ENCODE results near the gene PECR.

The PECR gene

GRCh38 chr2:216015722-216016464 is 65.7 kb downstream of the PECR start:
- ChIA-PET POLR2A (no interaction called here), CTCF (interaction anchor here (0.6 to 1.1 kb wide), 2 partner anchors 118 to 126 kb away, joined by 3 to 5 read pairs; no protein-coding TSS in a partner anchor)
- Histone ChIP-seq H3K4me1 (ENCODE audit: control insufficient read depth, insufficient read depth, low read length) (no peaks in the 10 kb centered on the region; the same call in 1 of the 2 replicates), H3K36me3 (ENCODE audit: control insufficient read depth in 2 of 2, insufficient read depth in 1 of 2, low read length in 2 of 2) (no peaks in the 10 kb centered on the region), H3K27ac (ENCODE audit: extremely low read depth, low read depth, low read length) (no peak overlapping the region), H3K9me3 (ENCODE audit: control insufficient read depth, insufficient read depth, low read depth, low read length) (no peaks in the 10 kb centered on the region), H3K4me3 (ENCODE audit: low read depth, low read length) (no peak overlapping the region)
- TF ChIP-seq ZNF280C (tag by site-specific recombination; IDR thresholded peaks at IDR 0.05): no peak

- no peaks in the 10 kb centered on the region; the same call in 1 of the 2 replicates for H3K4me1 ChIP-seq (ENCODE audit: control insufficient read depth, insufficient read depth, low read length)
- H3K4me3 ChIP-seq (ENCODE audit: low read depth, low read length): no peak overlapping the region
- POLR2A ChIA-PET: no interaction called here
- H3K9me3 ChIP-seq (ENCODE audit: control insufficient read depth, insufficient read depth, low read depth, low read length): no peaks in the 10 kb centered on the region
- TF ChIP-seq SP2 (tag by site-specific recombination; IDR thresholded peaks at IDR 0.05) (no peak), ZNF18 (tag by site-specific recombination; IDR thresholded peaks at IDR 0.05) (no peak), KLF7 (tag by site-specific recombination; IDR thresholded peaks at IDR 0.05; ENCODE audit: borderline replicate concordance) (no peak), PRDM1 (tag by site-specific recombination; IDR thresholded peaks at IDR 0.05) (no peak), ZNF341 (tag by site-specific recombination; IDR thresholded peaks at IDR 0.05; ENCODE audit: low read depth) (no peak), ZBTB49 (tag by site-specific recombination; IDR thresholded peaks at IDR 0.05; ENCODE audit: low read depth) (no peak), GFI1B (tag by site-specific recombination; IDR thresholded peaks at IDR 0.05) (no peak), ZNF132 (tag by site-specific recombination; IDR thresholded peaks at IDR 0.05; ENCODE audit: borderline replicate concordance) (no peak), ZNF600 (tag by site-specific recombination; IDR thresholded peaks at IDR 0.05) (no peak), ZSCAN18 (tag by site-specific recombination; IDR thresholded peaks at IDR 0.05) (no peak), YY1 (tag by site-specific recombination; IDR thresholded peaks at IDR 0.05) (no peak), ZBTB21 (tag by site-specific recombination; IDR thresholded peaks at IDR 0.05) (no peak), HOXD13 (CRISPR knock-in tag; IDR thresholded peaks at IDR 0.05; ENCODE audit: borderline replicate concordance) (no peak), TCF7L2 (IDR thresholded peaks at IDR 0.05; ENCODE audit: borderline replicate concordance, low read depth, low read length) (no peak)
- H3K36me3 ChIP-seq (ENCODE audit: control insufficient read depth in 2 of 2, insufficient read depth in 1 of 2, low read length in 2 of 2): no peaks in the 10 kb centered on the region
- CTCF ChIA-PET: interaction anchor here (0.6 kb wide), 1 partner anchor 223 kb away, joined by 3 read pairs; no protein-coding TSS in a partner anchor
- no peak overlapping the region for H3K27ac ChIP-seq (ENCODE audit: extremely low read depth, low read depth, low read length)
These were observed 66.6 kb downstream of the PECR start for GRCh38 chr2:216014986-216015385.
